ENCODE results near the gene RACK1.
"Not testable (repeated sequence)": the region's sequence is repeated elsewhere in the genome, so short reads cannot be mapped to it uniquely, and the experiment has no call there.

Gene RACK1

DNA sequence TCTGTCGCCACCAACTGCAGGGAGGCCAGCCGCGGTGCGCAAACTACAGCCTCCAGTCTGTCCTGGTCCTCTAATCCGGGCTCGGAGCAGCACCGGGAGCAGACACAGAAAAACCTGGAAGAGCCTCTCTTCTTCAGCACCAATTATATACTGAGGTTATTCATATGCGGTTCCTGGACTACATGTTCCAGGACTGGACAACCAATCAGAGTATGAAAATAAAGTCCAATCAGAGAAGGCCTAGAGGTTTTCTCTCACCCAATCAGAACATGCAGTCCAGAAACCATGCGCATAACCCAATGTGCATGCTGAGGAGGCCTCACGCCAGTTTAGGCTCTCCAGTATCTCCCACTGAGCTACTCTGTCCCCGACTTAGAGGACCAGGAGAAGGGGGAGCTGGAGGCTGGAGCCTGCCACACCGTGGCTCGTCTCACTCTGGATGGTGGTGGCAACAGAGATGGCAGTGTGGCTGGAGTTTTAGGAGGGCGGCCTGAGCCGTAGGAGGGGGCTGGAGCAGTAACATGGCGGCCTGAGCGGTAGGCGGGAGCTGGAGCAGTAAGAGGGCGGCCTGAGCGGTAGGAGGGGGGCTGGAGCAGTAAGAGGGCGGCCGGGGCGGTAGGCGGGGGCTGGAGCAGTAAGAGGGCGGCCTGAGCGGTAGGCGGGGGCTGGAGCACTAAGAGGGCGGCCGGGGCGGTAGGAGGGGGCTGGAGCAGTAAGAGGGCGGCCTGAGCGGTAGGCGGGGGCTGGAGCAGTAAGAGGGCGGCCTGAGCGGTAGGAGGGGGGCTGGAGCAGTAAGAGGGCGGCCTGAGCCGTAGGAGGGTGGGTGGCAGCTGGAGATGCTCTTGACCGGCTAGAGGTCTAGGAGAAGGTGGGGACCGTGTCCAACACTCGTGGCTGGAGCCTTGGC, 37.6 kb upstream of the RACK1 start:
- Histone ChIP-seq H3K4me2 (ENCODE audit: low read length) (no peak overlapping the region), H3K79me2 (ENCODE audit: control insufficient read depth, low read length) (no peaks in the 10 kb centered on the region), H3K9me2 (replicated peaks; ENCODE audit: control insufficient read depth, low read length) (no peaks in the 10 kb centered on the region), H3K27ac (ENCODE audit: low read depth, low read length) (no peak overlapping the region), H4K20me1 (ENCODE audit: control insufficient read depth, insufficient read depth, low read depth, low read length) (no peaks in the 10 kb centered on the region), H3K27me3 (ENCODE audit: control insufficient read depth, low read length) (no peaks in the 10 kb centered on the region), H3K9me3 (ENCODE audit: control insufficient read depth, insufficient read depth, low read length) (no peaks in the 10 kb centered on the region), H3K4me1 (ENCODE audit: control insufficient read depth, low read length) (no peaks in the 10 kb centered on the region), H3F3A (ENCODE audit: control insufficient read depth, insufficient read depth) (no peaks in the 10 kb centered on the region), H3K36me3 (ENCODE audit: control insufficient read depth, low read length) (no peaks in the 10 kb centered on the region), H3K4me3 (ENCODE audit: low read length) (no peak overlapping the region)
- TF ChIP-seq, protein P1, sequence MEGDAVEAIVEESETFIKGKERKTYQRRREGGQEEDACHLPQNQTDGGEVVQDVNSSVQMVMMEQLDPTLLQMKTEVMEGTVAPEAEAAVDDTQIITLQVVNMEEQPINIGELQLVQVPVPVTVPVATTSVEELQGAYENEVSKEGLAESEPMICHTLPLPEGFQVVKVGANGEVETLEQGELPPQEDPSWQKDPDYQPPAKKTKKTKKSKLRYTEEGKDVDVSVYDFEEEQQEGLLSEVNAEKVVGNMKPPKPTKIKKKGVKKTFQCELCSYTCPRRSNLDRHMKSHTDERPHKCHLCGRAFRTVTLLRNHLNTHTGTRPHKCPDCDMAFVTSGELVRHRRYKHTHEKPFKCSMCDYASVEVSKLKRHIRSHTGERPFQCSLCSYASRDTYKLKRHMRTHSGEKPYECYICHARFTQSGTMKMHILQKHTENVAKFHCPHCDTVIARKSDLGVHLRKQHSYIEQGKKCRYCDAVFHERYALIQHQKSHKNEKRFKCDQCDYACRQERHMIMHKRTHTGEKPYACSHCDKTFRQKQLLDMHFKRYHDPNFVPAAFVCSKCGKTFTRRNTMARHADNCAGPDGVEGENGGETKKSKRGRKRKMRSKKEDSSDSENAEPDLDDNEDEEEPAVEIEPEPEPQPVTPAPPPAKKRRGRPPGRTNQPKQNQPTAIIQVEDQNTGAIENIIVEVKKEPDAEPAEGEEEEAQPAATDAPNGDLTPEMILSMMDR (IDR thresholded peaks at IDR 0.05; ENCODE audit: low read depth, low read length, poor library complexity, severe bottlenecking): no peak
- TF ChIP-seq EZH2phosphoT487 (IDR thresholded peaks at IDR 0.05; ENCODE audit: borderline replicate concordance, low read length): no peak

DNA sequence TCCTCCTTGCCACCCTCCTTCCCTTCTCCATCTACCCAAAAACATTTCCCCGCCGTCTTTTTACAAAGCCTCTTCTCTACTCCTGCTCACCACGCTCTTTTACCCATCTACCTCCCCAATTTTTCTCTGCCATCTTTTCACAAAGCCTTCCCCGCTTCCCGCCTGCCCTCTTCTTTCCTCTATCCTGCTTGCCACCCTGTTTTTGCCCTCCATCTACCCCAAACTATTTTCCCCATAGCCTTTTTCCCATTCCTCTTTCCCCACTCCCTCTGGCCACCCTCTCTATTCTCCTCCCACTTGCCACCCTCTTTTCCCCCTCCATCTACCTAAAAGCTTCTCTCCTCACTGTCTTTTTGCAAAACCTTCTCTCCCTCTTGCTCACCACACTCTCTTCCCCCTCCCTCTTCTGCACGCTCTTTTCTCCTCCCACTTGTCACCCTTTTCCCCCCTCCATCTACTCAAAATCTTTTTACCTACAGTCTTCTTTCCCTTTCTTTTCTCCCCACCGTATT, 36.6 kb upstream of the RACK1 start:
- no peak overlapping the region for H3K4me3 ChIP-seq (ENCODE audit: low read length)
- H3K9me2 ChIP-seq (replicated peaks; ENCODE audit: control insufficient read depth, low read length): no peaks in the 10 kb centered on the region

DNA sequence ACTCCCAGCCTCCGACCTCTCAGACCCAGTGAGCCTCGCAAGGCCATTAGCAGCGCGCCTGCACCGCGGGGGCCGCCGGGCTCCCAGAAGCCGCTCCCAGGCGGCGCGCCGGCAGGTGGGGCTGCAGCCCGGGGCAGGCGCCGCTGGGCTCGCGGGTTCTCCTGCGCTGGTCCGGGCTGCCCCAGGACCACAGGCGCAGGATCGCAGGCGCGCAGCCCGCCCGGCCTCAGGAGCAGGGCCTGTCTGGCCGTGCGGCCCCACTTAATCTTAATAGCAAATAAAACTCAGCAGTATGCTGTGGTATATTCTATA, 29.7 kb upstream of the RACK1 start:
- H3K27me3 ChIP-seq (ENCODE audit: control insufficient read depth, low read length); H4K20me1 ChIP-seq (ENCODE audit: control insufficient read depth, insufficient read depth, low read depth, low read length); H3F3A ChIP-seq (ENCODE audit: control insufficient read depth, insufficient read depth); H3K4me1 ChIP-seq (ENCODE audit: control insufficient read depth, low read length); H3K4me3 ChIP-seq (ENCODE audit: low read length); H3K9me3 ChIP-seq (ENCODE audit: control insufficient read depth, insufficient read depth, low read length); H3K4me2 ChIP-seq (ENCODE audit: low read length); H3K36me3 ChIP-seq (ENCODE audit: control insufficient read depth, low read length); H3K9me2 ChIP-seq (replicated peaks; ENCODE audit: control insufficient read depth, low read length); H3K27ac ChIP-seq (ENCODE audit: low read depth, low read length); H3K79me2 ChIP-seq (ENCODE audit: control insufficient read depth, low read length): not testable (repeated sequence)

More for the DNA sequence above, 36.6 kb upstream of the RACK1 start:
- Histone ChIP-seq H3K36me3 (ENCODE audit: control insufficient read depth, low read length) (no peaks in the 10 kb centered on the region), H3K27ac (ENCODE audit: low read depth, low read length) (no peak overlapping the region), H3K27me3 (ENCODE audit: control insufficient read depth, low read length) (no peaks in the 10 kb centered on the region), H3F3A (ENCODE audit: control insufficient read depth, insufficient read depth) (no peaks in the 10 kb centered on the region), H3K4me1 (ENCODE audit: control insufficient read depth, low read length) (no peaks in the 10 kb centered on the region), H3K9me3 (ENCODE audit: control insufficient read depth, insufficient read depth, low read length) (no peaks in the 10 kb centered on the region), H4K20me1 (ENCODE audit: control insufficient read depth, insufficient read depth, low read depth, low read length) (no peaks in the 10 kb centered on the region), H3K79me2 (ENCODE audit: control insufficient read depth, low read length) (no peaks in the 10 kb centered on the region), H3K4me2 (ENCODE audit: low read length) (no peak overlapping the region)
- no peak for TF ChIP-seq EZH2phosphoT487 (IDR thresholded peaks at IDR 0.05; ENCODE audit: borderline replicate concordance, low read length)
- TF ChIP-seq, protein P1 (IDR thresholded peaks at IDR 0.05; ENCODE audit: low read depth, low read length, poor library complexity, severe bottlenecking): no peak

DNA sequence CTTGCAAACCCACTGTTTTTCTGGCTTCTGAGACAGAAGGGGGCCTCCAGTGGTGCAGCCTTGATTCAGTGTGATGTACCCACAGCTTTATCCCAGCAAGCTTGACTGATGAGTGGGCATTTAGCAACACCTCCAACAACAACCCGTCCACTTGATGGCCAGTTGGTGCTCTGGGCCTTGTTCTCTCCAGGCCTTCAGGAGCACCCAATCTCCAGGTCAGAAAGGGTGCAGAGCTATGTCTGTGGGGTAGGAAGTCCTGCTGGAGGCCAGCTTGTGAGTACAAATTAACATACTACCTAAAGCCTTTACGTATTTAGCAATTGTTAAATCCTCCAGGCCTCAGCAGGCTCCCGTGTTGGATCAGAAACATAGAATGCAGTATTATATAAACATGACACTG, 27.4 kb upstream of the RACK1 start:
- H3K27ac ChIP-seq (ENCODE audit: low read depth, low read length): no peak overlapping the region
- no peaks in the 10 kb centered on the region for H3K4me1 ChIP-seq (ENCODE audit: control insufficient read depth, low read length)
- H3K9me2 ChIP-seq (replicated peaks; ENCODE audit: control insufficient read depth, low read length): no peaks in the 10 kb centered on the region
- H3K4me2 ChIP-seq (ENCODE audit: low read length): no peak overlapping the region
- no peaks in the 10 kb centered on the region for H3K9me3 ChIP-seq (ENCODE audit: control insufficient read depth, insufficient read depth, low read length)
- no peak for TF ChIP-seq EZH2phosphoT487 (IDR thresholded peaks at IDR 0.05; ENCODE audit: borderline replicate concordance, low read length)
- TF ChIP-seq, protein P1 (IDR thresholded peaks at IDR 0.05; ENCODE audit: low read depth, low read length, poor library complexity, severe bottlenecking): no peak
- no peak overlapping the region for H3K4me3 ChIP-seq (ENCODE audit: low read length)
- H3K27me3 ChIP-seq (ENCODE audit: control insufficient read depth, low read length): no peaks in the 10 kb centered on the region
- no peaks in the 10 kb centered on the region for H3K79me2 ChIP-seq (ENCODE audit: control insufficient read depth, low read length)
- H3F3A ChIP-seq (ENCODE audit: control insufficient read depth, insufficient read depth): peaks cover under 1% of the 10 kb centered on the region; the same call in 1 of the 2 replicates
- H4K20me1 ChIP-seq (ENCODE audit: control insufficient read depth, insufficient read depth, low read depth, low read length): no peaks in the 10 kb centered on the region
- no peaks in the 10 kb centered on the region for H3K36me3 ChIP-seq (ENCODE audit: control insufficient read depth, low read length)

DNA sequence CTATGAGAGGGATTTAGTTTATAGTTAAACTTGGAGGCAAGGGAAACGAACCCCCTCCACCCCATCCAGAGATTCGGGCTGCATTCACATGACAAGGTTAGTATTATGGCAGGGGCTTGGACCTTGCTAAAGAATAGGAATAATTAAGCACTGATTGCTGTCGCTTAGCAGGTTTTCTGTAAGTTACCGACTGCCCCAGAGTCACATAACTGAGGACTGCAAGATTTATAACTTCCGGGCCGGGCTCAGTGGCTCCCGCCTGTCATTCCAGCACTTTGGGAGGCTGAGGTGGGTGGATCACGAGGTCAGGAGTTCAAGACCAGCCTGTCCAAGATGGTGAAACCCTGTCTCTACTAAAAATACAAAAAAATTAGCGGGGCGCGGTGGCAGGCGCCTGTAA, 24.2 kb upstream of the RACK1 start:
- H3F3A ChIP-seq (ENCODE audit: control insufficient read depth, insufficient read depth); H3K4me3 ChIP-seq (ENCODE audit: low read length); H3K9me2 ChIP-seq (replicated peaks; ENCODE audit: control insufficient read depth, low read length); H3K4me2 ChIP-seq (ENCODE audit: low read length); H3K36me3 ChIP-seq (ENCODE audit: control insufficient read depth, low read length); H4K20me1 ChIP-seq (ENCODE audit: control insufficient read depth, insufficient read depth, low read depth, low read length); H3K4me1 ChIP-seq (ENCODE audit: control insufficient read depth, low read length); H3K79me2 ChIP-seq (ENCODE audit: control insufficient read depth, low read length); H3K27me3 ChIP-seq (ENCODE audit: control insufficient read depth, low read length); H3K9me3 ChIP-seq (ENCODE audit: control insufficient read depth, insufficient read depth, low read length); H3K27ac ChIP-seq (ENCODE audit: low read depth, low read length): not testable (repeated sequence)

Data from DOHH2 (cell line).